Calu3 (cell line): ENCODE data around the gene ZMPSTE24. TPM values are rescaled to one million over a fixed set of nuclear protein-coding genes. Genes with fewer than 3 reads are reported as not detected.
A peak's percentile ranks its signal among the peaks of the same experiment; 100 is the strongest.

Source experiments
- BruUV-seq: library from RNA; stranded (reverse); fragments of 400-500 nt; replicated peaks from 2 replicates; lab custom pipeline; 2021; lab: Mats Ljungman, UMichigan
- CTCF ChIA-PET: fragments of 300-600 bp; sonication (Branson Sonifier 250); formaldehyde crosslinking; loops from one replicate; lab custom pipeline; 2022; ENCODE audit warnings: antibody characterized with exemption; lab: Charles Lee
- DNase-seq: peaks from one replicate; pipeline ENCODE4 v3.0.0; 2022
- H3K27ac Mint-ChIP-seq: one replicate; pipeline ENCODE4 v1.8.0; 2022; ENCODE audit warnings: mixed read lengths; ENCODE audit not compliant: unreplicated experiment
- H3K27me3 Mint-ChIP-seq: one replicate; pipeline ENCODE4 v1.8.0; 2022; ENCODE audit warnings: mixed read lengths; ENCODE audit not compliant: unreplicated experiment
- H3K36me3 Mint-ChIP-seq: one replicate; pipeline ENCODE4 v1.8.0; 2022; ENCODE audit warnings: mild to moderate bottlenecking, moderate library complexity, mixed read lengths; ENCODE audit not compliant: insufficient read depth, unreplicated experiment
- H3K4me1 Mint-ChIP-seq: one replicate; pipeline ENCODE4 v1.8.0; 2022; ENCODE audit warnings: mild to moderate bottlenecking, low read depth, mixed read lengths; ENCODE audit not compliant: unreplicated experiment
- H3K4me3 Mint-ChIP-seq: one replicate; pipeline ENCODE4 v1.8.0; 2022; ENCODE audit warnings: mild to moderate bottlenecking, low read depth, moderate library complexity, mixed read lengths; ENCODE audit not compliant: unreplicated experiment
- H3K9me3 Mint-ChIP-seq: one replicate; pipeline ENCODE4 v1.8.0; 2022; ENCODE audit warnings: low read depth, mixed read lengths; ENCODE audit not compliant: unreplicated experiment
- CTCF ChIP-seq: fragments of 200-600 bp; IDR thresholded peaks from one replicate; pipeline ENCODE4 v1.8.0; 2022; ENCODE audit warnings: antibody characterized with exemption; ENCODE audit not compliant: unreplicated experiment
- intact Hi-C: fragments of 100-400 bp; cut with micrococcal nuclease; formaldehyde crosslinking; loops from one replicate; pipeline ENCODE4 v1.10.0; 2022; ENCODE audit not compliant: unreplicated experiment
- total RNA-seq: library from RNA; stranded (reverse); gene quantifications from 2 replicates; pipeline ENCODE4 v1.2.3, GENCODE V29; 2022

ZMPSTE24 gene
- total RNA-seq, 1 experiment from 2014 or later: 62.0 TPM

DNA sequence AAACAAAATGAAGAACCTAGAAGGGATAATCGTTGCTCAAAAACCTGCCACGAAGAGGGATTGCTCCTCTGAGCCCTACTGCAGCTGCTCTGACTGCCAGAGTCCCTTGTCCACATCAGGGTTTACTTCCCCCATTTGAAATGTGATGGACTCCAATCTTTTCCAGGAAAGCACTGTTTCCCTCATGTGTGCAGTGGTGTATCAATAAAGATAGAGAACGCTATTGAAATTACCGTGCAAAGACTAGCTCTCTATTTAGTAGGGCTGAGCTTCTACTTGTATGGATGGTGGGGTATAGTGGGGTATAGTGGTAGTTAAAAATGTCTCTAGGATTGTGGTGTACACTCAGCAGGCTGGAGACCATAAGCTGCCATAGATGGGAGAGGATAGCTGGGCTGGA lies 6.6 kb upstream of the ZMPSTE24 start:
- TF ChIP-seq CTCF: no peak
- Mint-ChIP-seq H3K4me3 (no peak overlapping the region), H3K4me1 (peaks cover 15% of the 10 kb centered on the region), H3K27ac (no peak overlapping the region), H3K36me3 (no peaks in the 10 kb centered on the region), H3K9me3 (no peaks in the 10 kb centered on the region), H3K27me3 (no peaks in the 10 kb centered on the region)
- BruUV-seq: no TSS peak
- CTCF ChIA-PET: no interaction called here
- intact Hi-C loops: no loop called here
- no peak for DNase-seq

DNA sequence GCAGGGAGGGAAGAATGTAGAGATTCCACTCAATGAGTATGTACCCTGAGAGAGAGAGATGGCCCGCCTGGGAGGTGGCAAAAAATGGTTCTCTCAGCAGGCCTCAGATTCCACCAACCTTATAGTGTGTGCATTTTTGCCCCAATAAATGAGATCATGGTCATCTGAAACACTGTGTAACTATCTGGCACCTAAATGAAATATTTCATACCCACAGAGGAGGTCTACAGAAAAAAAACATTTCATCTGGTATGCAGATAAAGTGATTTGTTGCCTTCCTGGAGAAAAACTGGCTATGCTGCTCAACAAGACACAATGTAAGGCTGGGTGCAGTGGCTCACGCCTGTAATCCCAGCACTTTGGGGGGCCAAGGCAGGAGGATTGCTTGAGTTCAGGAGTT lies 5.4 kb upstream of the ZMPSTE24 start:
- H3K27ac Mint-ChIP-seq: no peak overlapping the region
- TF ChIP-seq CTCF: no peak
- intact Hi-C loops: no loop called here

GRCh38 chr1:40255231-40255630 lies 2.8 kb upstream of the ZMPSTE24 start:
- Mint-ChIP-seq H3K27me3 (no peaks in the 10 kb centered on the region), H3K4me1 (peaks cover 15% of the 10 kb centered on the region), H3K36me3 (peaks cover 19% of the 10 kb centered on the region), H3K9me3 (no peaks in the 10 kb centered on the region), H3K27ac (no peak overlapping the region), H3K4me3 (no peak overlapping the region)
- DNase-seq: no peak
- CTCF ChIA-PET: no interaction called here
- TF ChIP-seq CTCF: no peak
- BruUV-seq: no TSS peak
- intact Hi-C loops: no loop called here

More for the DNA sequence above, 5.4 kb upstream of the ZMPSTE24 start:
- Mint-ChIP-seq H3K4me1 (peaks cover 15% of the 10 kb centered on the region), H3K36me3 (peaks cover 6% of the 10 kb centered on the region), H3K27me3 (no peaks in the 10 kb centered on the region), H3K4me3 (no peak overlapping the region), H3K9me3 (no peaks in the 10 kb centered on the region)
- BruUV-seq: no TSS peak
- DNase-seq: no peak
- CTCF ChIA-PET: no interaction called here

DNA sequence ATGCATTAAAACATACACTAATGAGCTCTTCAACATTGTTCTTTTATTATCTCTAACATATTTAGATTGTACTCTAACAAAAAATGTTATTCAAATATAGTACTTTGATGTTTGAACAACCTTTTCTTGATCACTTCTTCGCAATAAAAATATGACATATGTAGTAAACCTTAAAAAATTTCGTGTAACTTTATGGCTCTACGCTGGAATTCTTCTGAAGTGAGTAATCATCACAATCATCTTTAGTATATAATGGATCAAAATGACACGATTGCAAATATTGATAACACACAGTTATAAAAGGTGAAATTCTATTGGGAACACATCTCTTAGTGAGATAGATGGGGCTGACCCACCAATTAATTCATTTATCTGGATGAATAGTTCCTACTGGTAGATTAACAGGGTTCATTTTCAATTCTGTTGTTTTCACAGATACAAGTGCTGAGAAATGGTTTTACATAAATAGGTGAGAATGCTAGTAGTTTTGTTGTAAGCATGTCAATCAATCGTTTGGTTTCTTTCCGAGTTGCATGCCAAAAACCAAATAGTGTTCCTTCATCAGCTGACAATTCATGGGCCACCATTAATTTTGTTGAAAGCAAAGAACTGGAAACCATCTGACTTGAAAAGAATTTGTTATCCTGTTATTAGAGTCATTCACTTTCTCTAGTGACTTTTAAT lies 1.5 kb upstream of the ZMPSTE24 start:
- CTCF ChIA-PET: no interaction called here
- Mint-ChIP-seq H3K27me3 (no peaks in the 10 kb centered on the region), H3K36me3 (peaks cover 19% of the 10 kb centered on the region), H3K27ac (no peak overlapping the region), H3K4me1 (peaks cover 15% of the 10 kb centered on the region), H3K9me3 (no peaks in the 10 kb centered on the region), H3K4me3 (peak overlapping the region; percentile 93)
- no peak for TF ChIP-seq CTCF
- no TSS peak for BruUV-seq
- intact Hi-C loops: no loop called here
- DNase-seq: no peak
